ENCODE results near the gene KIAA1614.

DNA sequence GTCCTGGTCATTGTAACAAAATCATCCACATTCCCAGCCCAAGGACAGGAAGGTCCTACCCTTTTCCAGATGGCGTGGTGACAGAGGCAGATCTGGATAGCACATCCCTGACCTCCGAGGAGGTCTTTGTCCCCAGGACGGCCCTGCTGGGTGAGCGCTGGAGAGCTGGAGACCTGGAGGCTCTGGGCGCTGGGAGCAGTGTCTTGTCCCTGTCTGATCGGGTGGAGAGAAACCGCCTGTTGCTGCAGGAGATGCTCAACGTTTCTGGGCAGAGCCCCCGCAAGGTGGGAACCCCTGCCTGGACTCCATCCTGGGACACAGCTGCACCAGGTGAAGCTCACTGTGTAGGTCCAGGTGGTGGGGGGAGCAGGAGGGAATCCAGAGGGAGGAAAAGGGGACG lies 4.1 kb downstream of the KIAA1614 start:
- TF ChIP-seq, protein P1, sequence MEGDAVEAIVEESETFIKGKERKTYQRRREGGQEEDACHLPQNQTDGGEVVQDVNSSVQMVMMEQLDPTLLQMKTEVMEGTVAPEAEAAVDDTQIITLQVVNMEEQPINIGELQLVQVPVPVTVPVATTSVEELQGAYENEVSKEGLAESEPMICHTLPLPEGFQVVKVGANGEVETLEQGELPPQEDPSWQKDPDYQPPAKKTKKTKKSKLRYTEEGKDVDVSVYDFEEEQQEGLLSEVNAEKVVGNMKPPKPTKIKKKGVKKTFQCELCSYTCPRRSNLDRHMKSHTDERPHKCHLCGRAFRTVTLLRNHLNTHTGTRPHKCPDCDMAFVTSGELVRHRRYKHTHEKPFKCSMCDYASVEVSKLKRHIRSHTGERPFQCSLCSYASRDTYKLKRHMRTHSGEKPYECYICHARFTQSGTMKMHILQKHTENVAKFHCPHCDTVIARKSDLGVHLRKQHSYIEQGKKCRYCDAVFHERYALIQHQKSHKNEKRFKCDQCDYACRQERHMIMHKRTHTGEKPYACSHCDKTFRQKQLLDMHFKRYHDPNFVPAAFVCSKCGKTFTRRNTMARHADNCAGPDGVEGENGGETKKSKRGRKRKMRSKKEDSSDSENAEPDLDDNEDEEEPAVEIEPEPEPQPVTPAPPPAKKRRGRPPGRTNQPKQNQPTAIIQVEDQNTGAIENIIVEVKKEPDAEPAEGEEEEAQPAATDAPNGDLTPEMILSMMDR (optimal IDR thresholded peaks at IDR 0.05 in 1 of 3, IDR thresholded peaks at IDR 0.05 in 1 of 3, conservative IDR thresholded peaks at IDR 0.05 in 1 of 3; ENCODE audit: extremely low read depth in 1 of 3, insufficient read depth in 2 of 3, low read length in 3 of 3), result no peak
- TF ChIP-seq EZH2 (IDR thresholded peaks at IDR 0.05; ENCODE audit: low read length), result no peak
